Spleen (tissue), 11 donors: Measurements from ENCODE around the gene PARD3. TPM values are rescaled to one million over a fixed set of nuclear protein-coding genes. Genes with fewer than 3 reads are reported as not detected.
"Not testable (repeated sequence)": the region's sequence is repeated elsewhere in the genome, so short reads cannot be mapped to it uniquely, and the experiment has no call there.

Experiments used
- DNase-seq: peaks from one replicate; pipeline ENCODE4 v3.0.0-alpha.2; 2020
- H3K27ac ChIP-seq, 8 donors: fragments of 200-600 bp; sonication (generic) in 7 of 8; 1 replicate in 4 of 8; 2 replicates in 4 of 8; pipeline versions ENCODE4 v1.5.0 to v1.8.0; 2016 to 2021; ENCODE audit warnings: inconsistent platforms in 4 of 8, mild to moderate bottlenecking in 4 of 8, moderate library complexity in 1 of 8
- H3K27me3 ChIP-seq, 7 donors: fragments of 200-600 bp; sonication (generic) in 6 of 7; replicated peaks in 1 of 7; 1 replicate in 4 of 7; 2 replicates in 3 of 7; pipeline versions ENCODE4 v1.5.0 to v1.8.0; 2016 to 2021; ENCODE audit warnings: inconsistent platforms in 3 of 7, mild to moderate bottlenecking in 1 of 7
- H3K36me3 ChIP-seq, 6 donors: fragments of 200-600 bp; sonication (generic) in 5 of 6; 1 replicate in 4 of 6; 2 replicates in 2 of 6; pipeline versions ENCODE4 v1.5.0 to v1.8.0; 2016 to 2021; ENCODE audit warnings: inconsistent platforms in 2 of 6
- H3K4me1 ChIP-seq, 6 donors: fragments of 200-600 bp; sonication (generic) in 5 of 6; 1 replicate in 3 of 6; 2 replicates in 3 of 6; pipeline versions ENCODE4 v1.5.0 to v1.8.0; 2016 to 2021; ENCODE audit warnings: inconsistent platforms in 3 of 6
- H3K4me3 ChIP-seq, 8 donors: fragments of 200-600 bp; sonication (generic) in 7 of 8; 1 replicate in 4 of 8; 2 replicates in 4 of 8; pipeline versions ENCODE4 v1.5.0 to v1.8.0; 2016 to 2021; ENCODE audit warnings: inconsistent platforms in 4 of 8, mild to moderate bottlenecking in 4 of 8, moderate library complexity in 2 of 8
- H3K9me3 ChIP-seq, 8 donors: fragments of 200-600 bp; sonication (generic) in 7 of 8; 1 replicate in 4 of 8; 2 replicates in 4 of 8; pipeline versions ENCODE4 v1.5.0 to v1.8.0; 2016 to 2021; ENCODE audit warnings: inconsistent platforms in 4 of 8
- POLR2A ChIP-seq, 3 donors: fragments of 450-650 bp; IDR thresholded peaks; one replicate each; pipeline ENCODE4 v1.5.1; 2017; ENCODE audit warnings: antibody characterized with exemption in 3 of 3, mild to moderate bottlenecking in 1 of 3
- POLR2AphosphoS5 ChIP-seq, 3 donors: sonication (generic); formaldehyde crosslinking; IDR thresholded peaks; one replicate each; pipeline ENCODE4 v1.5.1; 2017; ENCODE audit warnings: antibody characterized with exemption in 3 of 3
- WGBS, 5 donors: extraction: QIAGEN DNeasy Blood & Tissue Kit in 3 of 5; methylation state at CpG; one replicate each; pipeline versions ENCODE4 v1.1.5 to v1.1.7; 2013 to 2018; 5-methylcytosine and 5-hydroxymethylcytosine counted together
- intact Hi-C: fragments of 100-400 bp; cut with DNase I; formaldehyde crosslinking; loops from one replicate; pipeline ENCODE4 v1.15.0; 2023; ENCODE audit warnings: low total_unique reads
- polyA plus RNA-seq, 3 donors: library from polyadenylated mRNA; stranded (reverse); fragments of 200-250 nt; gene quantifications; one replicate each; pipeline ENCODE4 v1.2.1, GENCODE V29; 2013
- total RNA-seq, 7 donors: library from RNA; depleted of rRNA in 3 of 7; stranded (reverse); fragments of >200 nt in 3 of 7; fragmentation: NEBNext Ultra II Directional in 4 of 7; extraction: Animal tissue kit (Norgen Biotek cat#: 25700) in 4 of 7; gene quantifications; one replicate each; pipeline versions ENCODE4 v1.1.0 to v1.2.1, GENCODE V29; 2016 to 2021
- TF ChIP-seq, protein P1 (sequence below), 11 experiments: fragments of 200-600 bp in 7 of 11; fragments of 450-650 bp in 4 of 11; sonication (generic) in 4 of 11; IDR thresholded peaks in 8 of 11; conservative IDR thresholded peaks in 3 of 11; 1 replicate in 7 of 11; 2 replicates in 4 of 11; pipeline versions ENCODE4 v1.4.0 to v1.8.0; 2016 to 2021; ENCODE audit warnings: antibody characterized with exemption in 11 of 11, inconsistent platforms in 4 of 11, mild to moderate bottlenecking in 1 of 11
- donor health status: healthy with polysubstance abuse.
- donor health status: DM: no; HTN: no; CAD: no; lungs with moderate emphysema.
- donor health status: DM: no; HTN: no; CAD: no.
- donor health status: Bipolar disorder and iron deficiency.
- donor health status: healthy.
- donor health status: DM: no; HTN: no; CAD: no.
- donor health status: DM: yes; HTN: yes; CAD: no.

The PARD3 gene
- total and polyA plus RNA-seq, 10 donors: 2.8 to 18.9 (median 10.8) TPM

DNA sequence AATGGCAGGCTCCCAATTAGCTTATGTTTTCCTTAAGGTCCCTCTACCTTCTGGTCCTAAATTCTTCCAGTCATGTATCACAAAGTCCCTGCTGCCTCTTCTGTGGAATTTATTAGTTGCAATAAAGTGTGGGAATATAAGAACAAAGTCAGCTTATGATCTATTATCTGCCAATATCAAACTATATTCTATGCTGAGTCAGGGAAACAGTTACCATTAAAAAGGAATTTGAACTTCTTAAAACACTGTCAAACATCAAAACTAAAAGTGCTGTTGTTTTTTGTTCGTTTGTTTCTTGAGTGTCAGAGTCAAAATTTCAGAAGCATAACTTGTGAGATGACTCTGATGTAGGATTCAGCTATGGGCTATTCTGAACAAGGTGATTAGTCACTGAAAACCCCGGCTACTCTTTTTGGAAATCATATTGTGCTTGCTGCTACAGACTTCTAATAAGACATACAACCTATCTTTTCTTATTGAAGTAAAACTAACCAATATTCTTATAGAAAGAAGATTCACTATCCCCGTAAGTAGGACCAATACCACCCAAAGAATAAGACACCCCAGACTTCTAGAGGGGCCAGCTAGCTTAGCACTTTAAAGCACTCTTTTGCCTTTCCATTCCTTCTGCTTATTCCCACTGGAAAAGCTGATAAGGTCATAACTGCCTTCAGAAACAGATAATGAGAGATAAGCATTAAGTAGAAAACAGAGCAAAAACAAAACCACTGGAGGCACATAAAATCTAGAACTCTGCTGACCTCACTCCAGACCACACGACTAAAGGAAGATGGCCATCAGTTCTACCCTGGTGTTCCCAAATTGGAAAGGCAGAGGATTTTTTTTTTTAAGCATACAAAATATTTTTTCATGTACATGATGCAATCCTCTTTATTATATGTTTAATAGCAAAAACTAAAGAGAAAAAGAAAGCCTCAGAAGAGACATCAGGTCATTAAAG lies 370.6 kb downstream of the PARD3 start:
- DNase-seq: no peak
- no peak overlapping the region for H3K27ac ChIP-seq
- H3K27me3 ChIP-seq: no peaks in the 10 kb centered on the region
- H3K4me1 ChIP-seq: no peaks in the 10 kb centered on the region
- TF ChIP-seq, protein P1, sequence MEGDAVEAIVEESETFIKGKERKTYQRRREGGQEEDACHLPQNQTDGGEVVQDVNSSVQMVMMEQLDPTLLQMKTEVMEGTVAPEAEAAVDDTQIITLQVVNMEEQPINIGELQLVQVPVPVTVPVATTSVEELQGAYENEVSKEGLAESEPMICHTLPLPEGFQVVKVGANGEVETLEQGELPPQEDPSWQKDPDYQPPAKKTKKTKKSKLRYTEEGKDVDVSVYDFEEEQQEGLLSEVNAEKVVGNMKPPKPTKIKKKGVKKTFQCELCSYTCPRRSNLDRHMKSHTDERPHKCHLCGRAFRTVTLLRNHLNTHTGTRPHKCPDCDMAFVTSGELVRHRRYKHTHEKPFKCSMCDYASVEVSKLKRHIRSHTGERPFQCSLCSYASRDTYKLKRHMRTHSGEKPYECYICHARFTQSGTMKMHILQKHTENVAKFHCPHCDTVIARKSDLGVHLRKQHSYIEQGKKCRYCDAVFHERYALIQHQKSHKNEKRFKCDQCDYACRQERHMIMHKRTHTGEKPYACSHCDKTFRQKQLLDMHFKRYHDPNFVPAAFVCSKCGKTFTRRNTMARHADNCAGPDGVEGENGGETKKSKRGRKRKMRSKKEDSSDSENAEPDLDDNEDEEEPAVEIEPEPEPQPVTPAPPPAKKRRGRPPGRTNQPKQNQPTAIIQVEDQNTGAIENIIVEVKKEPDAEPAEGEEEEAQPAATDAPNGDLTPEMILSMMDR (IDR thresholded peaks at IDR 0.05 in 8 of 11, conservative IDR thresholded peaks at IDR 0.05 in 3 of 11): no peak
- TF ChIP-seq POLR2AphosphoS5 (IDR thresholded peaks at IDR 0.05) (no peak), POLR2A (IDR thresholded peaks at IDR 0.05) (no peak)
- H3K4me3 ChIP-seq: no peak overlapping the region
- H3K9me3 ChIP-seq: no peaks in the 10 kb centered on the region
- intact Hi-C loops: no loop called here
- 74 to 86% (median 81%) methylated on average over 4 of the region's 4 CpGs for WGBS, 5 donors
- no peaks in the 10 kb centered on the region for H3K36me3 ChIP-seq

DNA sequence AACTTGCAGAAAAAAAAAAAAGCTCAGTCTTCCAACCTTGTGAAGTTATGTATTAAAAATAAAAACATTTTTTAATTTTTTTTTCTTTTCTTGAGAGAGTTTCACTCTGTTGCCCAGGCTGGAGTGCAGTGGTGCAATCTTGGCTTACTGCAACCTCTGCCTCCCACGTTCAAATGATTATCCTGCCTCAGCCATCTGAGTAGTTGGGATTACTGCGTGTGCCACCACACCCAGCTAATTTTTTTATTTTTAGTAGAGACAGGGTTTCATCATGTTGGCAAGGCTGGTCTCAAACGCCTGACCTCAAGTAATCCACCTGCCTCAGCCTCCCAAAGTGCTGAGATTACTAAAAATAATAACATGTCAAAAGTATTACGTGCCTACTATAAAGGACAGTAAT lies 375.7 kb downstream of the PARD3 start:
- intact Hi-C loops, H3K27ac ChIP-seq, H3K27me3 ChIP-seq, DNase-seq, H3K4me1 ChIP-seq, H3K4me3 ChIP-seq, H3K36me3 ChIP-seq, H3K9me3 ChIP-seq: not testable (repeated sequence)
- 66 to 83% (median 77%) methylated on average over 4 of the region's 4 CpGs for WGBS, 5 donors

DNA sequence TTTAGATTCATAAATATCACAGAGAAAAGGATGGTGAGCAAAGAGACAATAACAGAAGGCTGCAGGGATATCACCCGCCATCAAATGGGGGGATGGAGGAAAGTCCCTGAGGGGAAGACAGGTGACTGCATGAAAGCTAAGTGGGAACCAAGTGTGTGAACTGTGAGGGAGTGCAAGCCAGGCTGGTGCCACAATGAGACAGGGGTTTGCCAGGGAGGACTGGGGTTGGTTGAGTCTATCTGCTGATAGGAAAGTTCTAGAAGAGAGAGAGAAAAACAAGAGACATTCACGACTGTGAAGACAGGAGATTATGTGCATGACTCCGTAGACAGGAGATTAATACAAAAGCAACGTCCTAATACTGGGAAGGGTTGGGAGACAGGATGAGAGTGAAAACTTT lies 376.4 kb downstream of the PARD3 start:
- no peaks in the 10 kb centered on the region for H3K9me3 ChIP-seq
- H3K27ac ChIP-seq: no peak overlapping the region
- DNase-seq: no peak
- no peak overlapping the region for H3K4me3 ChIP-seq
- no peaks in the 10 kb centered on the region for H3K27me3 ChIP-seq
- intact Hi-C loops: no loop called here
- 76 to 83% (median 82%) methylated on average over 4 of the region's 4 CpGs for WGBS, 5 donors
- TF ChIP-seq POLR2A (IDR thresholded peaks at IDR 0.05) (no peak), POLR2AphosphoS5 (IDR thresholded peaks at IDR 0.05) (no peak)
- TF ChIP-seq, protein P1 (IDR thresholded peaks at IDR 0.05 in 8 of 11, conservative IDR thresholded peaks at IDR 0.05 in 3 of 11): no peak
- no peaks in the 10 kb centered on the region for H3K36me3 ChIP-seq
- no peaks in the 10 kb centered on the region for H3K4me1 ChIP-seq

DNA sequence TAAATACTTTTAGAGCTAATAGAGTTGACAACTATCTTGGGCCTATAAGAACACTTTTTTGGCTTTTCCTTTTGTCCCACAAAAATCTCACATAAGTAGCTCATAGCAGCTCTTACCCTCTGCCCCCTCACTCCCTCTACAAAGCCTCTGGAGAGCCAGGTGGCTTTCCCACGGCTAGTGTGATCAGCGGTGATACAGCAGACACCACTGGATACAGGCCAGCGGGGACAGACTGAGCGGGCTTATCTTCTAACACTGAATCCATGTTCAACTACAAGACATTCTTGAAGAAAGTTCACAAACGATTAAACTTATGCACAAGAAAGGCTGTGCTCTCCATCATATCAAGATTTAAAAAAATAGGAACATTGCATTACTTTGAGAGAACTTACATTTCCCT lies 377.2 kb downstream of the PARD3 start:
- no peaks in the 10 kb centered on the region for H3K27me3 ChIP-seq
- H3K4me3 ChIP-seq: no peak overlapping the region
- H3K9me3 ChIP-seq: no peaks in the 10 kb centered on the region
- TF ChIP-seq POLR2AphosphoS5 (IDR thresholded peaks at IDR 0.05) (no peak), POLR2A (IDR thresholded peaks at IDR 0.05) (no peak)
- TF ChIP-seq, protein P1 (IDR thresholded peaks at IDR 0.05 in 8 of 11, conservative IDR thresholded peaks at IDR 0.05 in 3 of 11): no peak
- intact Hi-C loops: no loop called here
- no peaks in the 10 kb centered on the region for H3K4me1 ChIP-seq
- WGBS, 5 donors: 71 to 88% (median 74%) methylated on average over 5 of the region's 5 CpGs
- no peak for DNase-seq
- H3K36me3 ChIP-seq: no peaks in the 10 kb centered on the region
- H3K27ac ChIP-seq: no peak overlapping the region
